WERI-Rb-1 (cell line): Measurements from ENCODE around the gene PLXNA2.

Experiments
- DNase-seq: peaks from one replicate; pipeline ENCODE4 v3.0.0-alpha.2; 2020
- H3K27ac ChIP-seq: fragments of 250-450 bp; sonication (Bioruptor Pico); 2 replicates; pipeline ENCODE4 v1.5.1; 2020; ENCODE audit warnings: mild to moderate bottlenecking, moderate library complexity
- H3K27me3 ChIP-seq: fragments of 250-450 bp; sonication (Bioruptor Pico); 2 replicates; pipeline ENCODE4 v1.5.1; 2021; ENCODE audit warnings: mild to moderate bottlenecking, low read depth, moderate library complexity; ENCODE audit not compliant: insufficient read depth, severe bottlenecking
- H3K36me3 ChIP-seq: fragments of 250-450 bp; sonication (Bioruptor Pico); 2 replicates; pipeline ENCODE4 v1.5.1; 2020; ENCODE audit warnings: mild to moderate bottlenecking, moderate library complexity
- H3K4me3 ChIP-seq: 2 replicates; pipeline ENCODE4 v1.5.1; 2011; ENCODE audit warnings: low read depth, mild to moderate bottlenecking, control low read depth, low read length
- H3K9me3 ChIP-seq: fragments of 250-450 bp; sonication (Bioruptor Pico); 2 replicates; pipeline ENCODE4 v1.5.1; 2021; ENCODE audit warnings: mild to moderate bottlenecking, moderate library complexity; ENCODE audit not compliant: severe bottlenecking
- CTCF ChIP-seq: IDR thresholded peaks from 2 replicates; pipeline ENCODE4 v1.5.1; 2011; ENCODE audit warnings: low read depth, mild to moderate bottlenecking, control low read depth, inconsistent platforms, low read length

PLXNA2 gene

GRCh38 chr1:208178091-208178529 is 66.1 kb downstream of the PLXNA2 start:
- peaks cover 4% of the 10 kb centered on the region; the same call in 1 of the 2 replicates for H3K36me3 ChIP-seq
- H3K27ac ChIP-seq = peak overlapping the region; percentile 27
- H3K9me3 ChIP-seq = no peaks in the 10 kb centered on the region
- no peak overlapping the region for H3K4me3 ChIP-seq
- peak; percentile 16; the same call in 1 of the 2 replicates for TF ChIP-seq CTCF
- H3K27me3 ChIP-seq = no peaks in the 10 kb centered on the region
- DNase-seq = peak; percentile 64

- no peak for TF ChIP-seq CTCF
- peaks cover 4% of the 10 kb centered on the region; the same call in 1 of the 2 replicates for H3K36me3 ChIP-seq
- H3K27ac ChIP-seq = peak overlapping the region; percentile 27
- no peak for DNase-seq
- H3K9me3 ChIP-seq = no peaks in the 10 kb centered on the region
- H3K4me3 ChIP-seq = no peak overlapping the region
- H3K27me3 ChIP-seq = no peaks in the 10 kb centered on the region
These were observed 66.5 kb downstream of the PLXNA2 start for GRCh38 chr1:208177656-208178055.

- DNase-seq = no peak
- Histone ChIP-seq H3K27ac (peak overlapping the region; percentile 9; the same call in 1 of the 2 replicates), H3K4me3 (no peak overlapping the region), H3K36me3 (peaks cover 4% of the 10 kb centered on the region; the same call in 1 of the 2 replicates), H3K9me3 (no peaks in the 10 kb centered on the region), H3K27me3 (no peaks in the 10 kb centered on the region)
- no peak for TF ChIP-seq CTCF
These were observed 67.5 kb downstream of the PLXNA2 start for GRCh38 chr1:208176649-208177048.

- peaks cover 4% of the 10 kb centered on the region; the same call in 1 of the 2 replicates for H3K36me3 ChIP-seq
- H3K27ac ChIP-seq = no peak overlapping the region
- no peak for TF ChIP-seq CTCF
- H3K9me3 ChIP-seq = no peaks in the 10 kb centered on the region
- H3K4me3 ChIP-seq = no peak overlapping the region
- DNase-seq = no peak
- no peaks in the 10 kb centered on the region for H3K27me3 ChIP-seq
These were observed 68.7 kb downstream of the PLXNA2 start for GRCh38 chr1:208175508-208175895.

GRCh38 chr1:208174731-208175507 is 69.3 kb downstream of the PLXNA2 start:
- Histone ChIP-seq H3K36me3 (peaks cover 4% of the 10 kb centered on the region; the same call in 1 of the 2 replicates), H3K27me3 (no peaks in the 10 kb centered on the region), H3K9me3 (no peaks in the 10 kb centered on the region), H3K4me3 (no peak overlapping the region), H3K27ac (no peak overlapping the region)
- DNase-seq = no peak
- TF ChIP-seq CTCF = no peak
